Measurements from ENCODE around the gene ACOXL.

Gene ACOXL

GRCh38 chr2:110725370-110725769 lies 7.0 kb upstream of the ACOXL start:
- no peaks in the 10 kb centered on the region for H3K36me3 ChIP-seq (ENCODE audit: low read length)
- no peaks in the 10 kb centered on the region for H3K27me3 ChIP-seq (ENCODE audit: low read length)
- no peak overlapping the region for H3K4me3 ChIP-seq (ENCODE audit: insufficient read depth, low read length, poor library complexity, severe bottlenecking)
- H3K9ac ChIP-seq (ENCODE audit: low read length) = no peak overlapping the region
- no peak overlapping the region for H2AFZ ChIP-seq (ENCODE audit: low read depth, low read length, severe bottlenecking)
- H3K9me2 ChIP-seq (replicated peaks; ENCODE audit: insufficient read depth, low read length) = no peaks in the 10 kb centered on the region
- no peak for TF ChIP-seq EZH2phosphoT487 (conservative IDR thresholded peaks at IDR 0.05; ENCODE audit: low read length)
- TF ChIP-seq, protein P1, sequence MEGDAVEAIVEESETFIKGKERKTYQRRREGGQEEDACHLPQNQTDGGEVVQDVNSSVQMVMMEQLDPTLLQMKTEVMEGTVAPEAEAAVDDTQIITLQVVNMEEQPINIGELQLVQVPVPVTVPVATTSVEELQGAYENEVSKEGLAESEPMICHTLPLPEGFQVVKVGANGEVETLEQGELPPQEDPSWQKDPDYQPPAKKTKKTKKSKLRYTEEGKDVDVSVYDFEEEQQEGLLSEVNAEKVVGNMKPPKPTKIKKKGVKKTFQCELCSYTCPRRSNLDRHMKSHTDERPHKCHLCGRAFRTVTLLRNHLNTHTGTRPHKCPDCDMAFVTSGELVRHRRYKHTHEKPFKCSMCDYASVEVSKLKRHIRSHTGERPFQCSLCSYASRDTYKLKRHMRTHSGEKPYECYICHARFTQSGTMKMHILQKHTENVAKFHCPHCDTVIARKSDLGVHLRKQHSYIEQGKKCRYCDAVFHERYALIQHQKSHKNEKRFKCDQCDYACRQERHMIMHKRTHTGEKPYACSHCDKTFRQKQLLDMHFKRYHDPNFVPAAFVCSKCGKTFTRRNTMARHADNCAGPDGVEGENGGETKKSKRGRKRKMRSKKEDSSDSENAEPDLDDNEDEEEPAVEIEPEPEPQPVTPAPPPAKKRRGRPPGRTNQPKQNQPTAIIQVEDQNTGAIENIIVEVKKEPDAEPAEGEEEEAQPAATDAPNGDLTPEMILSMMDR (IDR thresholded peaks at IDR 0.05; ENCODE audit: insufficient read depth, low read length, poor library complexity, severe bottlenecking) = no peak
- H4K20me1 ChIP-seq (ENCODE audit: low read depth, low read length) = no peaks in the 10 kb centered on the region
- no peaks in the 10 kb centered on the region for H3K79me2 ChIP-seq (ENCODE audit: insufficient read depth, low read length)
- no peak overlapping the region for H3K4me2 ChIP-seq (ENCODE audit: low read depth, low read length, poor library complexity, severe bottlenecking)
- no peaks in the 10 kb centered on the region for H3F3A ChIP-seq (ENCODE audit: insufficient read depth)
- H3K27ac ChIP-seq (ENCODE audit: low read depth, low read length) = no peak overlapping the region
- no peaks in the 10 kb centered on the region for H3K9me3 ChIP-seq (ENCODE audit: insufficient read depth, low read length)

- Histone ChIP-seq H3K27ac (ENCODE audit: low read depth, low read length) (no peak overlapping the region), H3K36me3 (ENCODE audit: low read length) (no peaks in the 10 kb centered on the region), H3K9me3 (ENCODE audit: insufficient read depth, low read length) (no peaks in the 10 kb centered on the region), H2AFZ (ENCODE audit: low read depth, low read length, severe bottlenecking) (no peak overlapping the region), H4K20me1 (ENCODE audit: low read depth, low read length) (no peaks in the 10 kb centered on the region), H3F3A (ENCODE audit: insufficient read depth) (no peaks in the 10 kb centered on the region), H3K4me2 (ENCODE audit: low read depth, low read length, poor library complexity, severe bottlenecking) (no peak overlapping the region), H3K79me2 (ENCODE audit: insufficient read depth, low read length) (no peaks in the 10 kb centered on the region), H3K9me2 (replicated peaks; ENCODE audit: insufficient read depth, low read length) (no peaks in the 10 kb centered on the region), H3K4me3 (ENCODE audit: insufficient read depth, low read length, poor library complexity, severe bottlenecking) (no peak overlapping the region), H3K27me3 (ENCODE audit: low read length) (no peaks in the 10 kb centered on the region), H3K9ac (ENCODE audit: low read length) (no peak overlapping the region)
- TF ChIP-seq EZH2phosphoT487 (conservative IDR thresholded peaks at IDR 0.05; ENCODE audit: low read length) = no peak
- TF ChIP-seq, protein P1 (IDR thresholded peaks at IDR 0.05; ENCODE audit: insufficient read depth, low read length, poor library complexity, severe bottlenecking) = no peak
Measured at GRCh38 chr2:110725859-110726258, 6.5 kb upstream of the ACOXL start.

GRCh38 chr2:110726285-110726684 lies 6.1 kb upstream of the ACOXL start:
- Histone ChIP-seq H3K4me3 (ENCODE audit: insufficient read depth, low read length, poor library complexity, severe bottlenecking) (no peak overlapping the region), H2AFZ (ENCODE audit: low read depth, low read length, severe bottlenecking) (no peak overlapping the region), H3K36me3 (ENCODE audit: low read length) (no peaks in the 10 kb centered on the region), H3K4me2 (ENCODE audit: low read depth, low read length, poor library complexity, severe bottlenecking) (no peak overlapping the region), H4K20me1 (ENCODE audit: low read depth, low read length) (no peaks in the 10 kb centered on the region), H3K9ac (ENCODE audit: low read length) (no peak overlapping the region), H3K27ac (ENCODE audit: low read depth, low read length) (no peak overlapping the region), H3K79me2 (ENCODE audit: insufficient read depth, low read length) (no peaks in the 10 kb centered on the region), H3K9me2 (replicated peaks; ENCODE audit: insufficient read depth, low read length) (no peaks in the 10 kb centered on the region), H3K27me3 (ENCODE audit: low read length) (no peaks in the 10 kb centered on the region), H3K9me3 (ENCODE audit: insufficient read depth, low read length) (no peaks in the 10 kb centered on the region), H3F3A (ENCODE audit: insufficient read depth) (no peaks in the 10 kb centered on the region)
- TF ChIP-seq EZH2phosphoT487 (conservative IDR thresholded peaks at IDR 0.05; ENCODE audit: low read length) = no peak
- TF ChIP-seq, protein P1 (IDR thresholded peaks at IDR 0.05; ENCODE audit: insufficient read depth, low read length, poor library complexity, severe bottlenecking) = no peak
